GM18519 (cell line): ENCODE measurements around the gene NBDY.
"Not testable (repeated sequence)": the region's sequence is repeated elsewhere in the genome, so short reads cannot be mapped to it uniquely, and the experiment has no call there.

Experiments used
- ATAC-seq: cut with Tn5 transposase; IDR thresholded peaks from one replicate; pipeline ENCODE4 v1.9.1; 2021; ENCODE audit warnings: mild to moderate bottlenecking, moderate library complexity; ENCODE audit not compliant: unreplicated experiment, low FRiP score

Gene NBDY

DNA sequence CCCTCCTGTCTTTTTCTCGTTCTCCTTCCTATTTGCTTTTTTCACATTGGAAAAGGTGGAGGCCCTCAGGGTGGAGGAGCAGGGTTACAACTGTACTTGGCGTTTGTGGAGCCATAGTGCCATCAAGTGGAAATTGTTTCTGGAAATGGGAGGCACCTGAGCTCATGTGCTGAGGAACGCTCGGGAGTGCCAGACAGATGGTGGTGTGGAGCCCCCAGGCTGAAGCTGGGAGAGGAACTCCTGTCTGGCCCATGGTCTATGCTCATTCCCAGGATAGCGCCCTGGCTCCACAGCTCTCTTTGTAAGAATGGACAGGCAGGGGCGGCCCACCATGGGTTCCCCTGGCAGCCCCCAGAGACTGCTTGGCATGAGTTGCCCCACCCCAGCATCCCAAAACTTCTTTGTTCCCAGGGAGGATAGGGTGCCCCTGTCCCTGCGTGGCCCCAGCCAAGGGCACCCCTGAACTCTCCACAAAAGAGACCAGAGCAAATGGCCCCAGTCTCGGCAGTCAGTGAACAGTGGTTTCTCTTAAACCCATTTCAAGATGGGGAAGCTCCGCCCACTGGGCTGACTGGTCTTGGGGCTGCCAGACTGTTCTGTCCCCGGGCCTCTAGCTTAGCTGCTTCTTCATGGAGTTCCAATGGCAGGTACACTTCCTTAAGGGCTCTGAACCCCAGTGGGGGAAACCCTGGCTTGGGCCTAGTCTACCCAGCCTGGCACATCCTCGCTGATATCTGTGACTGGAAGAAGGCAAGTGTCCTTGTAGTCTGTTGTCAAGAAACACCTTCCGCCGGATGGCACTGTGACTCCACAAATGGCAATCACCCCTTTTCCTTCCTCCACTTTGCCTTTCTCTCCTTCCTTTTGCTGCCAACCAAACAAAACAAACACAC lies 70.1 kb downstream of the NBDY start:
- ATAC-seq = no peak

DNA sequence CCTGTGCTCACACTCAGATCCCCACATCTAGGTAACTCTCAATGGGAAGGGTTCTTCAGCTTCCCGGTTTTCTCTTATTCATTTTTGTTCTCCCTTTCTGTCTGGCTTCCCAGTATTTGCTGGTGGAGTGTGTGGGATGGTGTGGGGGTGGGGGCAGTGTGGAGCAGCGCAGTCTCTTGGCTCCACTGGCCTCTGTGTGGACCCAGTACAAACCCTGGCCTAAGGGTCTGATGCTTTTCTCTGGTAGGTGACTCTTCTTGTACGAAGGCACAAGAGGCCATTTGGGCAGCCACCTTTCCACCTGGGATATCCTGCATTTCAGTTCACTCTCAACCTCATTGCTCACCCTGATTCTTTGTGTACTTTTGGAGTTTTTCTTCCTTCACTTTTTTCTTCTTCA lies 71.3 kb downstream of the NBDY start:
- ATAC-seq = no peak

DNA sequence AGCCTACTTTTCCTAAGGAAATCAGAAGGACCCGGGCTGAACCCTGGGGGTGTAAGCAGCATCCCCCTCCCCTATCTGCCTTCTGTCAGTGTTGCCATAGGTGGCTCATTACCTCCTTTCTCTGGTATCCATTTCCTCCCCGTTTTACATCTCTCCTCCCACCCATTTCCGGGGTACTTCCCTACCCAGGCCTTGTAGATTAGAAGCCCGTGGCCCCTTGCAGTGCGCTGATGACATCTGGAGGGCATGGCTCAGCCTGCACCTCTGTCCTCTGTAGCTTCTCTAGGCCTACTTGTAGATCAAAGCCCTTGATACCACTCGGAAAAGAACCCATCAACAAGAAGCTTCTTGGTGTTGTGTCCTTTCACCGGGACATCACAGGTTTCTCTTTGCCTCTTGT lies 71.8 kb downstream of the NBDY start:
- peak; percentile 97 for ATAC-seq

DNA sequence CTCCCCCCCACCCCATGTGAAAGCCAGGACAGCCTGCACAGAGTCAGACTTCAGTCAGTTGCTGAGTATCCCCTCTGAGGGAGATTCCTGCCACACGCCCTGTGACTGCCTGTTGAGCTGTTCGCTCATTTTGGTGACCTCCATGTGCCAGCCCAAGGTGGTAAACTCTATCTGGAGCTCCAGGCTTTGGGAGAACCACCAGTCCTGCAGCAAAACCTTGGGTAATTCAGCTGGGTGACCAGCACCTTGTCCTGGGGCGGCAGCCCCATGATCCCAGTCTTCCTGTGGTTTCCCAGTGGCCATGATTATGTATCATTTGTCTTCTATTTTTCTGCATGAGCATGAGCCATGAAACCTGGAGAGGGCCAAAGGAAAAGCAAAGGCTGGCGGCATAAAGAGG lies 73.4 kb downstream of the NBDY start:
- ATAC-seq = no peak

DNA sequence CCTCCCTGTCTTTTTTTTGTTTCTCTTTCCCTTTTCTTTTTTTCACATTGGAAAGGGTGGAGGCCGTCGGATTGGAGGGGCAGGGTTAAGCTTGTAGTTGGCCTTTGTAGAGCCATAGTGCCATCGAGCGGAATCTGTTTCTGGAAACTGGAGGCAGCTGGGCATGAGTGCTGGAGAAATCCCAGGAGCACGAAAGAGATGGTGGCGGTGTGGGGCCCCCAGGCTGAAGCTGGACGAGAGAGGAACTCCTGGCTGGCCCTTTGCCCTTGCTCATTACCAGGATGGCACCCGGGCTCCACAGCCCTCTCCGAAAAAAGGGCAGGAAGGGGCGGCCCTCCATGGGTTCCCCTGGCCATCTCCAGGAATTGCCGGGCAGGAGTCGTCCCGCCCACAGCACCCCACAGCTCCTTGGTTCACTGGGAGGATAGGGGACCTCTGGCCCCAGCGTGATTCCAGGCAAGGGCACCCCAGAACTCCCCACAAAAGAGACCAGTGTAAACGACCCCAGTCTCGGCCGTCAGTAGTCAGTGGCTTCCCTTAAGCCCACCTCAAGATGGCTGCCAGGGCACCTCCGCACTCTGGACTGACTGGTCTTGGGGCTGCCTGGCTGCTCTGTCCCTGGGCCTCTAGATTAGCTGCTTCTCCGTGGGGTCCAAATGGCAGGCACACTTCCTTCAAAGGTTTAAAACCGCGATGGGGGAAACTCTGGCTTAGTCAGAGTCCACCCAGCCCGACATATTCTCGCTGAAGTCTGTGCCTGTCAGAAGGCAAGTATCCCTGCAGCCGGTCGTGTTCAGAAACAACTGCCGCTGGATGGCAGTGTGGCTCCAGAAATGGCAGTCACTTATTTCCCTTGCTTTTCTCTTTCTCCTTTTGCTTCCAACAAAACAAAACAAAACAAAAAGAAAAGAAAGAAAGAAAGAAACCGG lies 74.1 kb downstream of the NBDY start:
- ATAC-seq = no peak

DNA sequence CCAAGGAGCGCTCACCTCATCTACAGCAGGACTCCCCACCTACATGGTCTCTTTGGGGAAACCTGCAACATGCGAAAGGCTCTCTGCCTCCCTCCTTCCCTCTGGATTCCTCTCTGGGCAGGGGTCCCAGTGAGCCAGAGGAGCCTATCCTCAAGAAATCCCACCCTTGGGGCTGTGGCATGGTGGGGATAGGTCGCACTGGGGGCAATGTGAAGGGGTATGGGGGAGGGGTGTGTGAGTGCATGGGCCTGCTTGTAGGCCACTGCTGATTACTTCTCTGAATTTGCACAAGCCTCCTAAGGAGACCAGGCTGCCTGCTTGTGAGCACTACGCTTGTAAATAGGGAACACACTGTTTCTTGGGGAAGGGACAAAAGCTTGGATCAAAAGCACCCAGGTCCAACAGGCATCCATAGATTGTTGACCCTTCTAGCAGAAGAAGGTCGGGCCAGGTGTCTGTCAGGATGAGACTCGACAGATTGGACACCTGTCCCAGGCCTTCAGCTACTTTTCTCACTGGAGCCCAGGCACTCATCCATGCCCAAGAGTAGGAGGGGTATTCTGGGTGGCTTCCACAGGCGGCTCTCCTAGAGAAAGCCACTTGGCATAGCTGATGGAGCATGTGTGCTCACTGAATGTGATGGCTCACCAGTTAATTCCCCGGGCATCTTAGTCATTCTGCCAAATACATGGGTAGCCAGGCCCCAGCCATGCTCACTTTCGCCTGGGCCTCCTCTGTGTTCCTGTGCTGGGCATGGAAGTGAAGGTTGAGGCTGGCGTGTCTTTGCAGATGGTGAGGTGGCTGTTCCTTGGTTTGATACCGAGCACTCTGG lies 75.0 kb downstream of the NBDY start:
- ATAC-seq = no peak

DNA sequence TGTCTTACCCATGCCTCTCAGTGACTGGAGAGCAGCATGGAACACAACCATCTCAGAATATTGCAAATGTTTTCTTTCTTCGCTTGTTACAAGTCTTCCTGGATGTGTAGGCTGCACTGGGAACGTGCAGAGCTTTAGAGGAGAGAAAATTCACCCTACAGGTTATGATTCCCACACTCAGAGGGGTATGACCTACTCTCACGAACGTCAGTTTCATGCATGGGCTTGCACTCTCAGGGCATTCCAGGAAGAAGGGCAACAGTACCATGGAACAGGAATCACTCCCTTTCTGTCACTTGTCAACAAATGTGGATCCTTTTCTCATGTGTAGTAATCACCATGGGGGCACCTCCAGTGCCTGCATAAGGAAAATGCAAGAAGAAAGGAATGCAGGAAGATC lies 75.8 kb downstream of the NBDY start:
- ATAC-seq = no peak

DNA sequence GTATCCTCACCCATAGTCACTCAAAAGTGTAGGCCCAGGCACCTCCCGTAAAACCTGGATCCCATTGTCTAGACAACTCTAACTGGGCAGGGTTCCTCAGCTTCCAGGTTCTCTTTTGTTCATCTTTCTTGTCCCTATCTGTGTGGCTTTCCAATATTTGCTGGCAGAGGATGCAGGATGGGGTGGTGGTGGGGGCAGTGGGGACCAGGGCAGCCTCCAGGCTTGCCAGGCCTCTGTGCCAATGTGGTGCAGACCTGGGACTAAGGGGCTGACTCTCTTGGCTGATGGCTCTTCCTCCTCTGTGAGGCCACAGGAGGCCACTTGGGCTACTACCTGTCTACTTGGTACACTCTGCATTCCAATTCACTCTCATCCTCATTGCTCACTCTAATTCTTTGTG lies 76.4 kb downstream of the NBDY start:
- ATAC-seq = no peak

DNA sequence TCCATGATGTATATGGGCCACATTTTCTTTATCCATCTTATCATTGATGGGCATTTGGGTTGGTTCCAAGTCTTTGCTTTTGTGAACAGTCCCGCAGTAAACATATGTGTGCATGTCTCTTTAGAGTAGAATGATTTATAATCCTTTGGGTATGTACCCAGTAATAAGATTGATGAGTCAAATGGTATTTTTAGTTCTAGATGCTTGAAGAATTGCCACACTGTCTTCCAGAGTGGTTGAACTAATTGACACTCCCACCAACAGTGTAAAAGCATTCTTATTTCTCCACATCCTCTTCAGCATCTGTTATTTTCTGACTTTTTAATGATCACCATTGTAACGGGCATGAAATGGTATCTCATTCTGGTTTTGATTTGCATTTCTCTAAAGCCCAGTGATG lies 77.1 kb downstream of the NBDY start:
- ATAC-seq = not testable (repeated sequence)

DNA sequence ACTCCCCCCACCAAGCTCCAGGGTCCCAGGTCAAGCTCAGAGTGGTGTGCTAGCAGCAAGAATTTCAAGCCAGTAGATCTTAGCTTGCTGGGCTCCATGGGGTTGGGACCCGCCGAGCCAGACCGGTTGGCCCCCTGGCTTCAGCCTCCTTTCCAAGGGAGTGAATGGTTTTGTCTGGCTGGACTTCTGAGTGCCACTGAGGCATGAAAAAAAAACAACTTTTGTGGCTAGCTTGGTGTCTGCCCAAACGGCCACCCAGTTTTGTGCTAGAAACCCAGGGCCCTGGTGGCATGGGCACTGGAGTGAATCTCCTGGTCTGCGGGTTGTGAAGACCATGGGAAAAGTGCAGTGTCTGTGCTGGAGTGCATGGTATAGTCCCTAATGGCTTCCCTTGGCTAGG lies 82.6 kb downstream of the NBDY start:
- ATAC-seq = no peak

DNA sequence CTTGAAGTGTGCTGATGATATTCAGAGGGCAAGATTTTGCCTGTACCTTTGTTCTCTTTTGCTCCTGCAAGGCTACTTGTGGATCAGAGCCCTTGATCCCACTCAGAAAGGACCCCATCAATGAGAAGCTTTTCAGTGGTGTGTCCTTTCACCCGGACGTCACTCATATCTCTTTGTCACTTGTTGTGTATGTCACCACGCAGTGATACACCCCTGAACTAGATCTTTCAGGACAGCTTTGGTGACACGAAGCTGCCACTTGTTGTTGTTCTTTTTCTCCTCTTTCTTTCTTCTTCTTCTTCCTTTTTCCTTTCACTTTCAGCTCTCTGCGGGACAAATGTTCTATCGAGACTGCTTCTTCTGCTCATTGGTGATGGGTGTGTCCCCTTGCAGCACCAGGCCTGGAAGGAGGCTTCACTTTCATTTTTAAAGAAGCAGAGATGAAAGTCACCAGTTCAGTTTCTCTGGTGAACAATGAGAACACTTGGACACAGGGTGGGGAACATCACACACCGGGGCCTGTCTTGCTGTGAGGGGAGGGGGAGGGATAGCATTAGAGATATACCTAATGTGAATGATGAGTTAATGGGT lies 83.6 kb downstream of the NBDY start:
- peak; percentile 97 for ATAC-seq

DNA sequence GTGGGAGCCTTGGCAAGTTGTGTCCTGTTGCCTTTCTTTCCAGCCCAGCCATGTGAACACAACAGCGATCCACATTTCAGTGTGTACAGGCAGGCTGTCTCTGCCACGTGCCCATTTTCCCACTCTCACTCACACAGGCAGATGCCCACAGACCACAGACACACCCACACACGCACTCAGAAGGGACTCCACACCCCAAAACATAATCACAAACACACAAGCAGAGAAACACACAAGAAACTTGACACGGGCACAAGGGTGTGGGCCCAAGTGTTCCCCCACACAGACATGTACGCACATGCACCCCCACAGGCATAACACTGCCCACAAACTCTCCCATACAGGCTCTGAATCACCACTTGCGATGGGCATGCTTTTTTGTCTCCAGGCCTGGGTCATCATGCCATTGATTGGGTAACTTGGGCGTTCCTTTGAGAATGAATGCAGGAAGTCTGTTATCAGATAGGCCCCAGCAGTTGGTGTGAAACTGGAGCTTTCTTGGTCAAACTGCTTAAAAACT lies 84.3 kb downstream of the NBDY start:
- no peak for ATAC-seq

DNA sequence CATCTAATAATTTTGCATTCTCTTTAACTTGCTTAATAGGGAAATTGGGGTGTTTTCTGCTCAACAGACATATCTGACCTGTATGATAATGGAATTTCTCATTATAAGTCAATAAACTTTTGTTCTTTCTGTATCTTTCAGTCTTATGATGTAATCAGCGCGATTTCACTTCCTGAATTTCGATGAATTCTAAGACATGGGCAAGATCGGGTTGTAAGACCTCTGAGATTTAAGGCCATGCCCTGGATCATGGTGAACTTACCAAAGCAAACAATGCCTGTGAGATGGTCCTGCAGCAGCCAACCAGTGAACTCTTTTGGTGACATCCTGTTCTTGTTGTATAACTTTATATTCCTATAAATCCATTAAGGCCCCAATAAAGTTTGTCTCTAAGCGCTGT lies 88.1 kb downstream of the NBDY start:
- ATAC-seq = no peak

DNA sequence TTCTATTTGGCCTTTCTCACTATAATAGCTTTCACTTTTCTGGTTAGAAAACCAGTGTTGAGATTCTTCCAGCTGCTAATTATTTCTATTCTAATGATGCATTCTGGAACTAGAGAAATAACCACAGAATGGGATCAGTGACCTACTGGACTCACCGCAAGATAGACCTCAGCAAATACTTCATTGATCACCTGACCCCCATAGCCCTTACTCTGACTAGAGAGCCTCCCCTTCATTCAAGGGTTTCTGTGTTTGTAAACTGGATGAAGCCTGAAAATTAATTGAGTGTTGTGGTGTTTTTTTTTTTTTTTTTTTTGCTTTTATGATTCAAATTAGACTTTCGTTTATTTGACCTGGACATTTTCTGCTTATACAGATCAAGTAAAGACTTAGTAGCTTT lies 97.0 kb downstream of the NBDY start:
- ATAC-seq = no peak

DNA sequence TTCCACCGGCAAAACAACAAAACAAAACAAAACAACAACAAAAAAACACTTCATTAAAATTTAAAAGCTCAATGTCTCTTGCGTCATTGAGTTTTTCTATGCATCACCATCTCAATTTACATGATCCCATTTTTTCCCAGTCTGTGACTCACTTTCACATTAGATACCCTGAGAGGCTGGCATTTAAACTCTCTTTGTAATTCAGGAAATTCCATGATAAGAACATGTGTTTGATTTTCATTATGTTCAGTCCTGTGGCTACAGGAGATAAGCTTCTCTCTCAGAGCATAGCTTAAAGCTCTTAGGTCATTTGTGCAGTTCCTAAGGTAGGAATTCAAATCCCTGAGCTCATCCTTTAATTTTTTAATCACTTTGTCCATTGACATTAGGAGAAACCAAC lies 104.6 kb downstream of the NBDY start:
- no peak for ATAC-seq

DNA sequence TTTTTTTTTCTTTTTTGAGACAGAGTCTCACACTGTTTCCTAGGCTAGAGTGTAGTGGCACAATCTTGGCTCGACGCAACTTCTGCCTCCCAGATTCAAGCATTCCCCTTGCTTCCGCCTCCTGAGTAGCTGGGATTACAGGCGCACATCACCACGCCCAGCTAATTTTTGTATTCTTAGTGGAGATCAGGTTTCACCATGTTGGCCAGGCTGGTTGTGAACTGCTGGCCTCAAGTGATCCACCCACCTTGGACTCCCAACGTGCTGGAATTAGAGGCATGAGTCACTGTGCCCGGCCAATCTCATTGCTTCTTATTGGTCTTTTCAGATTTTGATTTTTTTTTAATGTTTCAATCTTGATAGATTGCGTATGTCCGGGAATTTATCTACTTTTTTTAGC lies 124.4 kb downstream of the NBDY start:
- ATAC-seq = no peak

DNA sequence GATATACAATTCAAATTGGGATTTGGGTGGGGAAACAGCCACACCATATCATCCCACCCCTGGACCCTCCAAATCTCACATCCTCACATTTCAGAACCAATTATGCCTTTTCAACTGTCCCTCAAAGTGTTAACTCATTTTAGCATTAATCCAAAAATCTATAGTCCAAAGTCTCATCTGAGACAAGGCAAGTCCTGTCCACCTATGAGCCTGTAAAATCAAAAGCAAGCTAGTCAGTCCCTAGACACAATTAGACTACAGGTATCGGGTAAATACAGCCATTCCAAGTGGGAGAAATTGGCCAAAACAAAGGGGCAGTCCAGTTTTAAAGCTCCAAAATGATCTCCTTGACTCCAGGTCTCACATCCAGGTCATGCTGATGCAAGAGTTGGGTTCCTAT lies 128.0 kb downstream of the NBDY start:
- no peak for ATAC-seq

DNA sequence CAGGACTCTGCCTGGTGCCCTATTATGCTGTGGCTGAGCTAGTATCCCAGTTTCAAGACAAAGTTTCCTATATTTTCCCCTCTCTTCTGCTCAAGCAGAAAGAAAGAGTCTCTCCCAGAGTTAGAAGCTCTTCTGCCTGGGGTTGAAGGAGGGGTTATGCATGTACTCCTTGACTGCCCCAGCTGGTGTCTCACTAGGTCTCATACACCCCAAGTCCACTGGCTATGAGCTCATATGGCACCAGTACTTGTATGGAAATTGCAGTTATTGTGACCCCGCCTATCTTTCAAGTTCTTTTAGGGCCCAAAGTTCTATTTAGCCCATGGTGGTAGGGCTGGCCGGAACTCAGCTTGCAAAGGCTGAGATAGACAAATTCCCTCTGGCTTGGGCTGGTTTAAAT lies 131.8 kb downstream of the NBDY start:
- no peak for ATAC-seq
